Activated T-helper 1 cell treated with anti-CD3 and anti-CD28 coated beads, Interleukin-2, amount 50 U/mL, for 16 hours (primary cell): ENCODE results near the gene KIF3C.

Experiments
- DNase-seq, 2 donors: peaks; one replicate each; pipeline ENCODE4 v3.0.0-alpha.2; 2020; ENCODE audit warnings: low read depth in 1 of 2, low spot score in 1 of 2

Gene KIF3C

DNA sequence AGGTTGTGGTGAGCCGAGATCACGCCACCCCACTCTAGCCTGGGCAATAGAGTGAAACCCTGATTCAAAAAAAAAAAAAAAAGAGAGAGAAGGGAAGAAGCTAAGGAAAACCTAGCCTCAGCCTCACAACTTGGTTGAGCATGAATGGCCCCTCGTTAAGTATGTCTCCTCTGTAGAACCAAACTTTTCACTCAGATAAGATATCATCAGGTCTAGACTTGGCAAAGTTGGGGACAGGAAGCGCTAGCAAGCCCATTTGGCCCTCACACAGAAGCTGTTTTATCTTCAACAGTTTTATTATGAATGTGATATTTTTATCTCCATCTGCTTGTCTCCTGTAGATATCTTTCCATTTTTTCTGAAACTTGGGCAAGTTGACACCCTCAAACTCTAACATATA lies 100.5 kb downstream of the KIF3C start:
- DNase-seq, result no peak

DNA sequence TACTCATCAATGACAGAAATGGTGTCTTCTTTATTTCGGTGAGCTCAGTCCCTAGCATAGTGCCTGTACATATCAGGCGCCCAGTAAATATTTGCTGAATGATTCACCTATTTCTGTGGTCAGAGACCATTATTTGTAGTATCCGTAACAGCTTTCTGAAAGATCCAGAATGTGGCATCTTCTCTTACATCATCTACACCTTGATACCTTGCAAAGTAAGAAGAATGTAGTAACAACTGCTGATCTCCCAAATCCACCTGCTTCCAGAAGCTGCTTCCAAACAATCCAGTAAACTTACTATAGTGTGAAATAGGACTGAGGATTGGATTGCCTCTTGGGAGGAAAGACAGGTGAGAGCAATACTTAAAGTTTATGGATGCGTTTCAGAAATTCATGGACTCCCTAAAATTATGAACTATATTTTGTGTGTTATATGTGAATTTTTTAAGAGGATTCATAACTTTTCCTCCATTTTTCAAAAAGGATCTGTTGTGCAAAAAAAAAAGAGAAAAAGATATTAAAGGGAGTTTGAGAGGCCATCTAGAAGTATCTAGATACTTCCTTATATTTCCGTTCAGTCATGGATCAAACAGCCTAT lies 103.1 kb downstream of the KIF3C start:
- no peak for DNase-seq

DNA sequence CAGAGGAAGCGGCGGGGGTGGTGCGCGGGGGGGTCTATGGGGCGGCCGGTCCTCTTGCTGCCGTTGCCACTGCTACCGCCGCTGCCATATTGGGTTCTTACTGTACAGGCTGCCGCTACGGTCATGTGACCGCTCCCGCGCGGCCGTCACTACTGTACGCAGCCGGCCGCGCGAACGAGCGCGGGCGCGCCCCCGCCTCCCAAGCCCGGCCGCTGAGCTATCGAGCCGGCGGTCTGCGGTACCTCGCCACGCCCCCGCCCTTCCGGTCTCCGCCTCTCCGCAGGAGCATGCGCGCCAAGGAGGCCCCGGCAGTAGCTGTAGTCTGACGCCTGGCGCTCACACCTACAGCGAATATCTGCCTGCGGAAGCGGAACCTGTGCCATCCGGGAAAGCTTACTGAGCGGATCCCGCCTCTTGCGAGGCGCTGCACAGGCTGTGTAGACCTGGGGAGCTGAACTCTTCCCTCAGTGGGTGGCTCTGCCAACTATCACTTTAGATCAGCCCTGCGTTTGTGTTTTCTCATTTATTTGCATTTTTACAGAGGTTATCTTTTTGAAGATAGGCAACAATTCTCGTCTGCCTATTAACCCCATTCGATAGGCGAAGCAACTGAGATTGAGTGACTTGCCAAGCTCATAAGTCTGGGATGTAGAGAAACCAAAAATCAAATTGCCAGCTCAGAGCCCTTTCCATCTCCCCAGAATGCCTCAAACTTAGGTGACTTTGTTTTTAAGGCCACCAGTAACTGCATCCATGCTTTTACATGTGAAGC lies 103.8 kb downstream of the KIF3C start, which contains the start of gene ASXL2:
TSS of gene ASXL2 (minus strand) at position 127 of the 772 bp plus-strand sequence. CDS start 265 bp downstream, outside the sequence.
- DNase-seq, result peak; percentile 94 to 98

DNA sequence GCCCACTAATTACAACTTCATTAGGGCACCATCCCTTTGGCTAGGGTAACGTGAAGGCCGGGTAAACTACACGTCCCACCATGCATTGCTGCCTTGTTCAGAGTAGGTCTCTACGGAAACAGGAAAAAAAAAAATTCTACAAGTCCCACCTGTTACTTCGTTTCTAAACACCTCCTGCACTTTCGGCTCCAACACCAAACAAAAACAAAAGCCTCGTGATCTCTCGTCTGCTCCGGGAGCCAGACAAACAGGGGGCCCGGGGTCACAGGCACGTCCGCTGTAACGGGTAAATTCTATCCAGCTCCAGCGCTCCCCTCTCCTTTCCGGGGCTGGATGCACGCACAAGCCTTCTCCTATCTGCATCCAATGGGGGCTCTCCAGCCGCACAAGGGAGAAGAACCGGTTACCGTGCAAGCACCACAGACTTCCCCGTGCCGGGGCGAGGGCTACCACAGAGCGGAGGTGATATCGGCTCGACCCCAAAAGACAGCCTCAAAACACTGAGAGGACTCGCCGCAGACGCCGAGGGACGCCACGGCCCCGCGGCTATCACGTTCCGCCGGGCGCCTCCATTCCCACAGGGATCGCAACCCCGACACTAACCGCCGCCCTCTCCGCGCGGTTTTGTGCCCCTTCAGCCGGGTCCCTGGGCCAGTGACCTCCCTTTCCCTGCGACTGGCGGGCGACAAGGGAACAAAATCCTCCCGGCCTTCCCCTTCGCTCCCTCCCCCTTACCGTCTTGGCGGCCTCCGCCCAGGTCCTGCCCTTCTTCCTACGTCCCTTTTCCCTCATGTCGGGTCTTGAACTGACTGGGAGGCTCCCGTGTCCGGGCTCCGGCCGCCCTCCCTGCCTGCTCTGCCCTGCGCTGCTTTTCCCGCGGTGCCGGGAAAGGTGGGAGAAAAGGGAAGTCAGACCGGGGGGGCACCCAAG lies 104.6 kb downstream of the KIF3C start:
- DNase-seq, result peak; percentile 13 to 35
